ENCODE measurements around the gene DCC.

- no peak for TF ChIP-seq CTCF (IDR thresholded peaks at IDR 0.05)
- TF ChIP-seq EP300 (IDR thresholded peaks at IDR 0.05), result no peak
Measured at GRCh38 chr18:52426041-52426440, 86.0 kb downstream of the DCC start.
